ENCODE measurements around the gene PREX1. TPM values are rescaled to one million over a fixed set of nuclear protein-coding genes. Genes with fewer than 3 reads are reported as not detected.

PREX1 gene
- total and polyA plus RNA-seq, 3 donors from 2014 or later: 18.0 to 36.5 (median 27.1) TPM

DNA sequence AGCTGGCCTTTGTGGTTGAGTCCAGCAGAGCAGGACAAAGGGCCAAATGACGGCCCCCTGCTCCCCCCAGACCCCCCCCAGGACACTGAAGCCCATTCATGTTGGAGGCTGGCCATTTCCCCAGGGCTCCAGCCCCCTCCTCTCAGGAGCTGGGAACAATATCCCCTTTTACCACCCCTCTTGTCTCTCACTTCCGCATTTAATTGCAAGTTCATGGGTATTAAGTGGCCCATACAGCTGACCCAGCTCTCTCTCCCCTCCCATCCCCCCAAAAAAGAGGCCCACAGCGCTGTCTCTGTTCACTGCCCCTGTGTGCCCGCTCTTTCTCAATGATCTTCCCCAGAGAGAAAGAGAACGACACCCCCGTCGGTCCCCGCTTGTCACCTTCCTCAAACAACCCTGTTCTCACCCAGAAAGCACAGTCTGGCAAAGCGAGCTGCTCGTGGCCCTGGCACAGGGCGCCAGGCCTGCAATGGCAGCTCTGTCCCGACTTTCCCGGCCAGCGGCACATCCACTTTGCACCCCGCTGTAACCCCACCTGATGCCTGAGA, 30.4 kb downstream of the PREX1 start:
- TF ChIP-seq POLR2A (IDR thresholded peaks at IDR 0.05) (no peak), CTCF (IDR thresholded peaks at IDR 0.05) (no peak)
- Histone ChIP-seq H3K4me3 (no peak overlapping the region), H3K27ac (no peak overlapping the region), H3K4me1 (no peaks in the 10 kb centered on the region), H3K9me3 (no peaks in the 10 kb centered on the region), H3K27me3 (no peaks in the 10 kb centered on the region), H3K36me3 (ENCODE audit: low read depth, missing control alignments) (no peaks in the 10 kb centered on the region)
- intact Hi-C loops (cut with DNase I; ENCODE audit: low total_unique reads): no loop called here
- DNase-seq: peak; percentile 29
- WGBS, 2 donors: 76 to 81% methylated on average over 15 of the region's 15 CpGs

DNA sequence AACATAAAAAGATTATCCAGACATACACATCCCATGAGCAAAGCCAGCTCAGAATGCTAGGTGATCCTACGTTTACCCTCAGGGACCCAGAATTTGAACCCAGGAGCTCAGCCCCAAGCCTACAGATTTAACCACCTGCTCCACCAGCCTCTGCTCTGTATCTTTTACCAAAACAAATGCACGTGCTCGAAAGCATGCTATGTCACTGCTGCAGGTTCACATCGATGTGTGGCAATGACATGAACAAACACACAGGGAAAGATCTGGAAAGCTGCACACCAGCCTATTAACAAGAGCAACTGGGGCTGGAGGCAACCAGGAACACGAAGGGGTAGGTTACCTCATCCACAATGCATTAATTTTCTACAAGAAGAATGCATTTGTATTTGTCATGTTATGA, 32.1 kb downstream of the PREX1 start:
- Histone ChIP-seq H3K27me3 (no peaks in the 10 kb centered on the region), H3K27ac (no peak overlapping the region), H3K36me3 (ENCODE audit: low read depth, missing control alignments) (no peaks in the 10 kb centered on the region), H3K4me1 (no peaks in the 10 kb centered on the region), H3K9me3 (no peaks in the 10 kb centered on the region), H3K4me3 (no peak overlapping the region)
- no peak for DNase-seq
- intact Hi-C loops (cut with DNase I; ENCODE audit: low total_unique reads): no loop called here
- no peak for TF ChIP-seq CTCF (IDR thresholded peaks at IDR 0.05)
- no peak for TF ChIP-seq POLR2A (IDR thresholded peaks at IDR 0.05)
- WGBS, 2 donors: 56 to 70% methylated on average over 5 of the region's 5 CpGs

GRCh38 chr20:48794816-48795457, 32.9 kb downstream of the PREX1 start:
- no peak for DNase-seq
- H3K27me3 ChIP-seq: no peaks in the 10 kb centered on the region
- no peaks in the 10 kb centered on the region for H3K36me3 ChIP-seq (ENCODE audit: low read depth, missing control alignments)
- no peak for TF ChIP-seq POLR2A (IDR thresholded peaks at IDR 0.05)
- no peak for TF ChIP-seq CTCF (IDR thresholded peaks at IDR 0.05)
- intact Hi-C loops (cut with DNase I; ENCODE audit: low total_unique reads): no loop called here
- H3K4me3 ChIP-seq: no peak overlapping the region
- no peak overlapping the region for H3K27ac ChIP-seq
- H3K9me3 ChIP-seq: no peaks in the 10 kb centered on the region
- 68 to 77% methylated on average over 5 of the region's 5 CpGs for WGBS, 2 donors
- H3K4me1 ChIP-seq: peaks cover 3% of the 10 kb centered on the region

- intact Hi-C loops (cut with DNase I; ENCODE audit: low total_unique reads): no loop called here
- WGBS, 2 donors: 38 to 65% methylated on average over 4 to 5 of the region's 5 CpGs
- Histone ChIP-seq H3K27ac (no peak overlapping the region), H3K27me3 (no peaks in the 10 kb centered on the region), H3K4me1 (peaks cover 3% of the 10 kb centered on the region), H3K4me3 (no peak overlapping the region), H3K36me3 (ENCODE audit: low read depth, missing control alignments) (no peaks in the 10 kb centered on the region), H3K9me3 (no peaks in the 10 kb centered on the region)
- TF ChIP-seq CTCF (IDR thresholded peaks at IDR 0.05) (no peak), POLR2A (IDR thresholded peaks at IDR 0.05) (no peak)
- no peak for DNase-seq
These were observed 33.4 kb downstream of the PREX1 start for GRCh38 chr20:48794360-48794759.

- Histone ChIP-seq H3K9me3 (no peaks in the 10 kb centered on the region), H3K27me3 (no peaks in the 10 kb centered on the region), H3K4me1 (peaks cover 3% of the 10 kb centered on the region), H3K4me3 (no peak overlapping the region), H3K27ac (no peak overlapping the region), H3K36me3 (ENCODE audit: low read depth, missing control alignments) (no peaks in the 10 kb centered on the region)
- WGBS, 2 donors: 73 to 79% methylated on average over 3 of the region's 3 CpGs
- intact Hi-C loops (cut with DNase I; ENCODE audit: low total_unique reads): no loop called here
- TF ChIP-seq CTCF (IDR thresholded peaks at IDR 0.05) (no peak), POLR2A (IDR thresholded peaks at IDR 0.05) (no peak)
- no peak for DNase-seq
These were observed 34.0 kb downstream of the PREX1 start for GRCh38 chr20:48793776-48794175.
